ENCODE results near the gene COX6A2.
"Not testable (repeated sequence)": the region's sequence is repeated elsewhere in the genome, so short reads cannot be mapped to it uniquely, and the experiment has no call there.

COX6A2 gene

DNA sequence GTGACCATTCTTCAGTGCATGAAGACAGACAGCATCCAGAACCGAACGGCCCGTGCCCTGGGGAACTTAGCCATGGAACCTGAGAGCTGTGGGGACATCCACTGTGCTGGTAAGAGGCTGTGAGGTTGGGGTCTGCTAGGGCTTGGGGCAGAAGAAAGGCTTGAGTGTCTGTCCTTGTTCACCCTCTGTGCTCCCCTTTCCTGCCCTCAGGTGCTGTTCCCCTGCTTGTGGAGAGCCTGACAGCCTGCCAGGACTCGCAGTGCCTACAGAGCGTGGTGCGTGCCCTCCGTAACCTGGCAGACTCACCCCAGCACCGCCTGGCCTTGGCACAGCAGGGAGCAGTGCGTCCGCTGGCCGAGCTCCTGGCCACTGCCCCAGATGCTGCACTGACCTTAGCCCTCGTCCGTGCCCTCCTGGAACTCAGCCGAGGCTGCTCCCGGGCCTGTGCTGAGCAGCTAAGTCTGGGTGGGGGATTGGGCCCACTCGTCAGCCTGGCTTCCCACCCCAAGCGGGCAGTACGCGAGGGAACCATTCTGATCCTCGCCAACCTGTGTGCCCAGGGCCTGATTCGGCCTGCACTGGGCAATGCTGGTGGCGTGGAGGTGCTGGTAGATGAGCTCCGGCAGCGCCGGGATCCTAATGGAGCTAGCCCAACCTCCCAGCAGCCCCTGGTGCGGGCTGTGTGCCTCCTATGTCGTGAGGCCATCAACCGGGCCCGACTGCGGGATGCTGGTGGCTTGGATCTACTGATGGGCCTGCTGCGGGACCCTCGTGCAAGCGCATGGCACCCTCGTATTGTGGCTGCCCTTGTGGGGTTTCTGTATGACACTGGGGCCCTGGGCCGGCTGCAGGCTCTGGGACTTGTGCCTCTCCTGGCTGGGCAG, 34.0 kb upstream of the COX6A2 start:
- DNase-seq (ENCODE audit: low spot score): no peak

DNA sequence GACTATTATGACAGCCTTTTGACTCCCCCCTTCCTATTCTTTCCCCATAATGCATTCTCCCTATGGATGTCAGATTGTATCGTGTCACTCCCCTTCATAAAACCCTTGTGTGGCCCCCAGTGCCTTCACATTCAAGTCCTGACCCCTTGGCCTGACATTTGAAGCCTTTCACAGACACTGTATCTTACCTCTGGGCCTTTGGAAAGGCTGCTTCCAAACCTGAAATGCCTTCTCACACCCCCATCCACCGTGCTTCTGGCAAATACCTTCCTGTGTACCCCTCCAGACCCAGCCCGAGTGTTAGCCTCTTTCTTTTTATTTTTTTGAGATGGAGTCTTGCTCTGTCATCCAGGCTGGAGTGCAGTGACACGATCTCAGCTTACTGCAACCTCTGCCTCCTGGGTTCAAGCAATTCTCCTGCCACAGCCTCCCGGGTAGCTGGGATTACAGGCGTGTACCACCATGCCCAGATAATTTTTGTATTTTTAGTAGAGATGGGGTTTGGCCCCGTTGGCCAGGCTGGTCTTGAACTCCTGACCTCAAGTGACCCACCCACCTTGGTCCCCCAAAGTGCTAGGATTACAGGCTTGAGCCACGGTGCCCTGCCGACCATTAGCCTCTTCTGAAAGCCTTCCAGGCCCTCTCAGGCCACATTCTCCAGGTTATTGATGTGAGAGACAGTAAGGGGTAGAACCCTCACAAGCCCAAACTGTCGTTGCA, 33.2 kb upstream of the COX6A2 start:
- DNase-seq (ENCODE audit: low spot score): no peak

DNA sequence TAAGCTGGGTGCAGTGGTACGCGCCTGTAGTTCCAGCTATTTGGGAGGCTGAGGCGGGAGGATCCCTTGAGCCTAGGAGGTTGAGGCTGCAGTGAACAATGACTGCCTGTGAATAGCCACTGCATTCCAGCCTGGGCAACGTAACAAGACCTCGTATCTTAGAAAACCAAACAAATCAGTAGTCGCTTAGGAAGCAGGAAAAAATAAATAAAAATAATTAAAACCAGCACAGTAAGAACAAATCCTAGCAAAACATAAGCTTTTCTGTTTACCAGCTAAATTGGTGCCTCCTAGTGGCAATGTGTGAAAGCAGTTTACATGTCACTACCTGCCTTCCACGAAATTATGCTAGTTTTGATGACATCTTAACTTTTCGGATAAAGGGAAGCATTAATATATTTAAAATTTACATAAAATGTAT, 32.4 kb upstream of the COX6A2 start:
- DNase-seq (ENCODE audit: low spot score): peak; percentile 68

DNA sequence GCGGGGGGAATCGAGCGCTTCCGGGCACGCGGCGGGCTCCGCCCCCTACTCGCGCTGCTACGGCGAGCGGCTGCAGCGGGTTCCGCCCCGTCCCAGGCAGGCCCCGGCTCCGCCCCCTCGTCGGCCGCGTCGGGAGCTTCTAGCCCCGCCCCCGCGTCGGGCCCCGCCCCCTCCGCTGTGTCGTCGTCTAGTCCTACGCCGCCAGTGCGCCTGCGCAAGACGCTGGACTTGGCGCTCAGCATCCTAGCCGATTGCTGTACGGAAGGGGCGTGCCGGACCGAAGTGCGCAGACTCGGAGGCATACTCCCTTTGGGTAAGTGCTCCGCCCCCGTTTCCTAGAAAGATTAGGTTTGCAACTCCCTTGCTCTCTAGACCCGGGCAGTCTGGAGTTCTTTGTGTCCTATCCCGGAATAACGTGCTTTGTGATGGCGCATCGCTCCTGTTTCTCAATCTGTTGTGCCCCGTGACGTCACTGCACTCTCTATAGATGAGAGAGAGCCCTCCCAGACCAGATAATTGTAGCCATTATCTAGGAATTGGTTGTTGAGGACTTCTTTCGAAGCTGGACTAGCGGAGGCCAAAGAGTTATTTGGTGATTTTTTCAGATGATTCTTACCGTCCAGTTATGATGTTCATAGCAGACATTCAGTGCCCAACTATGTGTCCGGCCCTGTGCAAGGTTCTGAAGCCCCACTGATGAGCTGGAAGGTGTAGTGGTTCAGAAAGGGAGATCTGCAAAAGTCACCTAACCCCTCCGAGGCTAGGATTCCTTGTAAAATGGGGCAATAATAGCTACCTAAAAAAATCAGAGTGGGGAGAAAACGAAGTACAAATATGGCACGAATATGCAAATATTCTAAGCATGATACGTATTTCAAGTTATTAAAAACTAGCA, 31.8 kb upstream of the COX6A2 start:
- DNase-seq (ENCODE audit: low spot score): peak; percentile 100

DNA sequence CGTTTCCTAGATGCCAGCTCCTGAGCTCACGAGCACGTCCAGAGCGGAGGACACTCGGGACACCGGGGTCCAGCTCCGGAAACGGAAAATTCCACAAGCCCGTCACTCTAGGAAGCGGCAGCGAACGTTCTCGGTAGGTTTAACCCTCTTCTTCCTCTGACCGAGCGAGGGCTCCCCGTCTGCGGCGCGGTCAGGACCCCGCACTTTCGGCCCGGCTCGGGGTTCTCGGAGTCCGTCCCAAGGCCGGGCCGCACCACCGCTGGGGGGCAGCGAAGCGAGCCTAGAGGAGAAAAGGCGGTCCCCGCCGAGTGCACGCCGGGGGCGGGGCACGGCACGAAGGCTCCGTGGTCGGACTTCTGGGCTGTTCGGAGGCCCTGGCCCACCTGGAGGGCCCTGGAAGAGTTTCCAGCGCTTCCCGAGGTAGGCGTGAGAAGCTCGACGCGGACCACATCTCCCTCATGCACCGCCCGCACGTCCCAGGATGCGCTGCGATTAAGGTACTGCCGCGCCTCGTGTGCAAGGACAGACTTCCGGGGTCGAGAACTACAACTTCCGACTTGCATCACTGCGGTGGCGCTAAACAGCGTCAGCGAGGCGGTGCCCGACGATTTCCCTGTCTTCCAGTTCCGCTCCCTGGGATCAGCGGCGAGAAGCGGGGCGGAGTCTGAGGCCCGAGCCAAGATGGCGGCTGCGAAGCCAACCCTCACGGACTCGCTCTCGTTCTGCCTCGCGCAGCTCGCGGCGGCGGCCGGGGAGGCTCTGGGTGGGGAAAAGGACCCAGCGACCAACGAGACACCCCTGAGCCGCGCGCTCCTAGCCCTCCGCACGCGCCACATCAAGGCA, 30.9 kb upstream of the COX6A2 start, which contains the start of gene ARMC5:
ARMC5 (plus strand) TSS at position 658 of the 843 bp plus-strand sequence; CDS start at position 682, 24 bp downstream.
- DNase-seq (ENCODE audit: low spot score): peak; percentile 98

DNA sequence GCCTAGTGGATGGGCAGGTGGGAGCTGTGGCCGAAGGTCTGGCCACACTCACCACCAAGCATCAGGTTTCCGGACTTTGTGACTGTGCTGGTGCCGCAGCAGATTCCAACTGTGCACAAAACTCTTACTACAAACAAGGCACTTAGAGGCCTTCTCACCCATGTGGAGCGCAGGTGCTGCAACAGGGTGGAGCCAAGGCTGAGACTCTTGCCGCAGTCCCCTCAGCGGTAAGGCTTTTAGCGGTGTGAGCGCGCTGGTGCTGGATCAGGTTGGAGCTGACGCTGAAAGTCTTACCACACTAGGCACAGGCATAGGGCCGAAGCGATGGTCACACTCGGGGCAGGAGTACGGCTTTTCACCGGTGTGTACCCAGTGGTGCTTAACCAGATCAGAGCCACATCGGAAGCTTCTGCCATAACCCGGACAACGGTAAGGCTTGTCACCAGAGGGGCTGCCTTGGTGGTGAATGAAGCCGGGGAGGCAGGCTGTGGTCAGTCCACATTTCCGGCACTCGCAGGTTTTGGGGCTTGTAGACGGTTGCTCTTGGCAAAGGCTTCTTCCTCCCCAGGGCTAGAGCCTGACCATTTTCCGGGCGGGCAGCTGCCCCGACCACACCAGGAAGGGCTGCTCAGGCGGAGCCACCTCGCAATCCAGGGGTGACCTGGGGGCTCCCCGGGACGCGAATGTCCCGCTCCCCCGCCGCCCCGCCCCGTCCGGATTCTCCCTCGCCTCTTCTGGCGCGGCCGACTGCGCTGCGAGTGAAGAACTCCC, 30.1 kb upstream of the COX6A2 start:
- peak; percentile 57 for DNase-seq (ENCODE audit: low spot score)

DNA sequence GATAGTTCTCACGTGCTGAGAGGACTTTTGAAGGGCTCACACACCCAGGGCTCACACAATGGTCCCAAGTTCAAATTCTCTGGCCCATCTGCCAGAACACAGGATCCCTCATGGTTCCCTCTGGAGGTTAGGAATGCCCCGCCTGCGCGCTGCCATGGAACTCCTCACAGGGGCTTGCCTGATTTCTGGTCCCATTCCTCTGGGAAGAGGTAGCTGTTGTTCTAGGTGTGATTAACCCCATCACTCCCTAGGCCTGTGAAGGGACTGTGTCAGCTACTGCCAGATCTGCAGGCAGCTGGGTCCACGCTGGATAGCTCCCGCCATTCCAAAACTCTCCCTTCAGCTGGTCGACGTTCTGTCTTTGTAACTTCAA, 28.8 kb upstream of the COX6A2 start:
- no peak for DNase-seq (ENCODE audit: low spot score)

DNA sequence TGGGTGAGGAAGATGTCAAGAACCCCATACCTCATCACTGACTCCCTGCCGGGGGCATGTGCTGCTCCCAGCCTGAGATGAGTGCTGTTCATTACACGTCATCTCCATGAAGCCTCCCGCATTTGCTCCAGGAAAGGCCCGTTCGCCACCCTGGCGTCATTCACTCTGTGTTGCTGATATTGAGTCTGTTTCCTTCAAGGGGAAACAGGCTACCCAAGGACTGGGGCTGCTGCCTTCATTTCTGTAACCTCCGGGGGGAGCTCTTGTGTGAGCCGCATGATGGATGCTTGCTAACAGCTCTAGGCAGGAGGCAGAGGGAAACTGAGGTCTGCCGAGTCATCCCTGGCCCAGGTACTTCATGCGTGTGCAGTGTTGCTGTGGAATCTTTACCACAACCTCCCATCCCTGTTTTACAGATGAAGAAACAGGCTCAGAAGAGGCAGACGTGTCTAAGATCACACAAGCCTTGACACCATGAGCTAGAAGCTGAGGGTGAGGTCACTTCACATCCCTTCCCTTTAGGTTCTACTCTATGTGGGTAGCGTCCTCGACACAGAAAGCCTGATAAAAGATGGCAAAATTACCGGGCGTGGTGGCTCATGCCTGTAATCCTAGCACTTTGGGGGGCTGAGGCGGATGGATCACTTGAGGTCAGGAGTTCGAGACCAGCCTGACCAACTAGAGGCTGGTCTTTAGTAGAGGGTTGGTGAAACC, 27.6 kb upstream of the COX6A2 start:
- DNase-seq (ENCODE audit: low spot score): peak; percentile 54

DNA sequence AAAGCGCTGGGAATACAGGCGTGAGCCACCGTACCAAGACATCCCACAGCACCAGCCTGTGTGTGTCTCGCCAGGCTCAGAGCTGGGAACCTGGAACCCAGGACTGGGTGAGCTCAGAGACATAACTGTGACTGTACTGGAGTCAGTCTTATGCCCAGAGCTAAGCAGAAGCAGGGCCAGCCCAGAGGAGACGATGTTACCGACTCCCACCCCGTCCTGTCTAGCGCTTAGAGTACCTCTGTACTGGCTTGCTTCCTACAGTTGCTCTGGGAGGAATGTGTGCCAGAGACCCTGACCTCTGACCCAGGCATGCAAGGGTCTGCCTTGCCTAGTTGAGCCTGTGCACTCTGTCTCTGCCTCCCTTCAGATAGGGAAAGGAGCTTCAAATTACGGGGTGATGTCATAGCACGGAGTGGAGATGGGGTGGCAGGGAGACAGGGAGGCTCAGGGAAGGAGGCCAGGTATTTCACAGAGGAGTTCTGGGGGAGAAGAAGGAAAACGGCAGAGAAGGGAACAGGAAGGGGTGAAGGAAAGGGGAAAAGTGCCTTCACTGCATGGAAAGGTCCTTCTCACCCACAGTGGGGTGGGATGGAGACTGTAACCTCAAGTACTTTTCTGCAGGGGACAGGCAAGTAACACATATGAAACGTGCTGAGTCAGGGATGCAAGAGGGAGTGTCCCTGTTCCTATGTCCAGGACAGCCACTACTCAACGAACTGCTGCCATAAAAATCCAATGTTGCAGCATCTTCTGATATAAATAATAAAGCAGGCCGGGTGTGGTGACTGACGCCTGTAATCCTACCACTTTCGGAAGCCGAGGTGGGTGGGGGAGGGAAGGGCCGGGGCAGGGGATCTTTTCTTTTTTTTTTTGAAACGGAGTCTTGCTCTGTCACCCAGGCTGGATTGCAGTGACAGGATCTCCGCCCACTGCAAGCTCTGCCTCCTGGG, 25.4 kb upstream of the COX6A2 start:
- peak; percentile 82 for DNase-seq (ENCODE audit: low spot score)

DNA sequence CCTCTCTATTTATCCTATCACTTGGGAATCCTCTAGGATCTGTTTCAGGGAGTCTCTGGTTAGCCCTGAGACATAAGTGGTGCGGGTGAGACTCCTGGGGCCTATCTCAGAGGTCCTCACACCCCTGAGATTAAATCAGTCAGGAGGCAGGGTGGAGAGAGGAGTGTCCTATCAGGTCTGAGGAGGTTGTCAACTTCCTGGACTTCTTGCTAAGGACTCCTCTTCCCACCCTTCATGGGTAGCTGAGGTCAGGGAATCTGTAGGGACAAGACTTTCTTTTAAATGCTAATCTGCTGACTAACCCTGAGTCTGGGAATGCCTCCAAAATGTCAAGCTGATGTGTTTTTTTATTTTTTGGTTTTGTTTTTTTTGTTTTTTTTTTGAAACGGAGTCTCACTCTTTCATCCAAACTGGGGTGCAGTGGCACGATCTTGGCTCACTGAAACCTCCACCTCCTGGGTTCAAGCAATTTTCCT, 24.5 kb upstream of the COX6A2 start:
- DNase-seq (ENCODE audit: low spot score): peak; percentile 49

DNA sequence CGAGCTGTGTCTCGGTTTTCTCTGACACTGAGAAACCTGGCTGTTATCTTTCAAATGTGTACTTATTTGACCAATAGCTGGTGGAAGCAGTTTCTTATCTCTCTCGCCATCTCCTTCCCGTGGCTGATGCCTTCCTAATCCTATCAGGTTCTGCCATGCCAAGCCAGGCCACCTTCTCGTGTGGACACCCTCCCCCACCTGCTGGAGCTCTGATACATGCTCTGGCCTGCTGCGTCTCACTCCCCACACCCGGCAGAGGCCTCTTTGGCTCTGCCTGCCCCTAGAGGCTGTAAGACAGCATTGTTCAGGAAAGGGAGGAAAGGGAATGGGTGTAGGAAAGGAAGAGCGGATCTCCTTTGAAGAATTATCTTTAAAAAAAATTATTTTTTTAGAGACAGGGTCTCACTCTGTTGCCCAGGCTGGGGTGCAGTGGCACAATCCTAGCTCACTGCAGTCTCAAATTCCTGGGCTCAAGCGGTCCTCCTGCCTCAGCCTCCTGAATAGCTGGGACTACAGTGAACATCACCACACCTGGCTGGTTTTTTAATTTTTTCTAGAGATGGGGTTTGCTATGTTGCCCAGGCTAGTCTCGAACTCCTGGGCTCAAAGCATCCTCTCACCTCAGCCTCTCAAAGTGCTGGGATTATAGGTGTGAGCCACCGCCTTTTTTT, 23.7 kb upstream of the COX6A2 start:
- DNase-seq (ENCODE audit: low spot score): peak; percentile 47

DNA sequence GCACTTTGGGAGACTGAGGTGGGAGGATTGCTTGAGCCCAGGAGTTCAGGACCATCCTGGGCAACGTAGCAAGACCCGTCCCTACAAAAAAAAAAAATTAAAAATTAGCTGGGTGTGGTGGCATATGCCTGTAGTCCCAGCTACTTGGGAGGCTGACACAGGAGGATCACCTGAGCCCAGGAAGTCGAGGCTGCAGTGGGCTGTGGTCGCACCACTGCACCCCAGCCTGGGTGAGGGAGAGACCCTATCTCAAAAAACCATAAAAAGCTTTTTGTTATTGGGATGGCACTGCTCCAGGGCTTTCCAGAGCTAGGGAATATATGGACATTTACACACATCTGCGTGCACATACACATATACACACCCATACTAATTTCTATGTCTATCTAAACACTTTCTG, 23.0 kb upstream of the COX6A2 start:
- no peak for DNase-seq (ENCODE audit: low spot score)

DNA sequence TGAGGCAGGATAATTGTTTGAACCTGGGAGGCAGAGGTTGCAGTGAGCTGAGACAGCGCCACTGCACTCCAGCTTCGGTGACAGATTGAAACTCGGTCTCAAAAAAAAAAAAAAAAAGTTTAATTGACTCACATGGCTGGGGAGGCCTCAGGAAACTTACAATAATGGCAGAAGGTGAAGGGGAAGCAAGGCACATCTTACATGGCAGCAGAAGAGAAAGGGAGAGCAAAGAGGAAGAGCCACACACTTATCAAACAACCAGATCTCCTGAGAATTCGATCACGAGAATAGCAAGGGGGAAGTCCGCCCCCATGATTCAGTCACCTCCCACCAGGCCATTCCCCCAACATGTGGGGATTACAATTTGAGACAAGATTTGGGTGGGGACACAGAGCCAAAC, 17.8 kb upstream of the COX6A2 start:
- DNase-seq (ENCODE audit: low spot score): not testable (repeated sequence)

DNA sequence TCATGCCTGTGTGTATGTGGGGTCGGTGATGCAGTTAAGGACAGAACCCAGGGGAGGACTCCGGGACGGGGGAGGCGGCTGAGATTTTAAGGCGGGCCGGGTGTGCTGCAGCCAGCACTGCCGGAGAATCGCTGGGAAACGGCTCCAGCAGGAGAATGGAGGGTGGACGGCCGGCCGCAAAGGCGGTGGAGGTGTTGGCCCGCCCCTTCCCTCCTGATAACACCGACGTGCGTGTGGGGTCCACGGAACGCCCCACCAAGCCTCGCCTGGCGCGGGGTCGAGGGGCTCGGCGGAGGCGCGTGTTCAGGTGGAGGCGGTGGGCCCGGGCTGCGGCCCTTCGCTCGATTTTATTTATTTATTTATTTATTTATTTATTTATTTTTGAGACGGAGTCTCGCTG, 13.8 kb upstream of the COX6A2 start:
- no peak for DNase-seq (ENCODE audit: low spot score)

DNA sequence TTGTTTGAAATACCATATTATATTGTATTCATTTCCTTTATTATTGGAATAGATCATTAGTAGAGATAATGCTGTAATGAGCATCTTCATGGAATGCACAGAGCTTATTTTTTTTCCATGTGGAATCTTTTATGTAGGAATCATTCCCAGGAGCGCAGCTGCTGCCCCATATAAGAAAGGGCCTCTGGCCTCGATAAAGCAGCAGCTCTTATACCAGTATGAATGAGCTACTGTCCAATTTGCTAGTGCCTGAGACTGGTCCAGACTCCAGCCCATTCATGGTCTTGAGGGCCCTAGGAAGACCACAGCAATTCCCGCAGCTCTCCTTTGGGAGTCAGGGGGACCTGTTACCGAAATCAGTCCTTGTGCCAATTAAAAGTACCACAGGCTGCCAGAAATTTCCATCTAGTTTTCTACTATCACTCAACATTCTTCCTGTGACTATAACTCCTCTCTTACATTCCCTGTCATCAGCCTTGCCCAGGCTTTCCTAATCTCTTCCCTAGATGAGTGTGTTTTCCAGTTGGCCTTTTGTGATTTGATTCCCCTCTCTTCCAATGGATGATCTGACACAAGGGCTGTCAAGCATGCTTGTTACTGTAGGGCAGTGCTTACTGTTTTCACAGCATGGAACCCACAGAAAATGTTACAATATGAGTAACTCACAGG, 12.5 kb upstream of the COX6A2 start:
- DNase-seq (ENCODE audit: low spot score): no peak

DNA sequence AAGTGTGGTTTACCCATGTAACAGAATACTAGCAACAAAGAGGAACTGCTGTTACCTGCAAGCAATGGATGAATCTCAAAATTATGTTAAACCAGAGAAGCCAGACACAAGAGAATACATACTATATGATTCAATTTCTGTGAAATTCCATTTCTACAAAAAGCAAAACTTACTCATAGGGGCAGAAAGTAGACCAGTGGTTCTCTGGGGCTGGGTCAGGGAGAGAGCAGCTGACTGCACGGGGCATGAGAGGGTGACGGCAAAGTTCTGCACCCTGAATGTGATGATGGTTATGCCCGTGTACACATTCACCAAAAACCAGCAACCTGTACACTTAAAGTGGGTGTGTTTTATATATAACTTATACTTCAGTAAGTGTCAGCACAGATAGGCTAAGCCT, 11.4 kb upstream of the COX6A2 start:
- no peak for DNase-seq (ENCODE audit: low spot score)

DNA sequence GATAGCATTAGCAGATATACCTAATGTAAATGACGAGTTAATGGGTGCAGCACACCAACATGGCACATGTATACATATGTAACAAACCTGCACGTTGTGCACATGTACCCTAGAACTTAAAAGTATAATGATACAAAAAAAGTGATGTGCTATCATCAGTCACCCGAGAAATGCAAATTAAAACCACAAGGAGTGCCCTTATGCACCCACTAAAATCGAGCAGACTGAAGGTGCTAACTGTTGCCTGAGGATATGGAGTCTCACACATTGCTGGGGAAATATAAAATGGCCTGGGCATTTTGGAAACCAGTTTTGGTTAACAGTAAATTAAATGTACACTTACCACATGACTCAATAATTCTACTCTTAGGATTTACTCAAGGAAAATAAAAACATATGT, 10.9 kb upstream of the COX6A2 start:
- DNase-seq (ENCODE audit: low spot score): not testable (repeated sequence)
